ENCODE data around the gene ST6GALNAC6.

The ST6GALNAC6 gene, protein sequence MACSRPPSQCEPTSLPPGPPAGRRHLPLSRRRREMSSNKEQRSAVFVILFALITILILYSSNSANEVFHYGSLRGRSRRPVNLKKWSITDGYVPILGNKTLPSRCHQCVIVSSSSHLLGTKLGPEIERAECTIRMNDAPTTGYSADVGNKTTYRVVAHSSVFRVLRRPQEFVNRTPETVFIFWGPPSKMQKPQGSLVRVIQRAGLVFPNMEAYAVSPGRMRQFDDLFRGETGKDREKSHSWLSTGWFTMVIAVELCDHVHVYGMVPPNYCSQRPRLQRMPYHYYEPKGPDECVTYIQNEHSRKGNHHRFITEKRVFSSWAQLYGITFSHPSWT

DNA sequence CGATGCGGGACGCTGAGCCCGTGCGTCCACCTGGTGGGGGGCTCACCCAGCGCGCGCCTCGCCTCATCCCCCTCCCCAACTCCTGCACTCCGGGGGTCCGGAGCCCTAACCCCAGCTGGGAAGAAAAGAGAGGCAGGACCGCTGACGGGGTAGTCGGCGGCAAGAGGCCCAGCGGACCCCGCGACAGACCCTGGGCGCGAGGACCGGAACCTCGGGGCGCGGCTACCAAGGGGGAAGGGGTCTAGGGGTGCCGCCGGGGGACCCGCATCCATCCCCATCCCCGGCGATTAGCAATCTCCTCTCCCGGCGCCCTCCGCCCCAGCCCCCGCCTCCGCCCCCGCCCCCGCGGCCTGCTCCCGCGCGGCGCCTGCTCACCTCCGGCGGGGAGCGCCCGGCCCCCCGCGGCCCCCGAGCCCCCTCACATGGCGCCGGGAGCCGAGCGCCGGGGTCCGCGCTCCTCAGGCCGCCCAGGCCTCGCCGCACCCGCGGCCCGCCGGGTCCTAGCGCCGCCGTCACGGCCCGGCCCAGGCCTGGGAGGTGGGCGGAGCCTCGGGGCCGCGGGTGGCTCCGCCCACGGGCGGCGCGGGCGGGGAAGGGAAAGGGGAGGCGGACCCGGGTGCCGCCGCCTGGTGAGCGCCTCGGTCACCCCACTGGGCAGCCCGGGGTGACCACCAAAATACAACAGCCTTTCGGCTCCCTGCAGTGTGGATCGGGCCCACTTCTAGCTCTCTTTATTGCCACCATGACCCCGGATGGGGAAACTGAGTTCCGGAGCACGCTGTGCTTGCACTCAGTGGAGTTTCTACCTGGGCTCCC is at the start of gene ST6GALNAC6:
TSS of gene ST6GALNAC6 (minus strand) at position 476 of the 816 bp plus-strand sequence. CDS start 1,622 bp downstream, outside the sequence.
- DNase-seq (ENCODE audit: low spot score) = peak; percentile 81

DNA sequence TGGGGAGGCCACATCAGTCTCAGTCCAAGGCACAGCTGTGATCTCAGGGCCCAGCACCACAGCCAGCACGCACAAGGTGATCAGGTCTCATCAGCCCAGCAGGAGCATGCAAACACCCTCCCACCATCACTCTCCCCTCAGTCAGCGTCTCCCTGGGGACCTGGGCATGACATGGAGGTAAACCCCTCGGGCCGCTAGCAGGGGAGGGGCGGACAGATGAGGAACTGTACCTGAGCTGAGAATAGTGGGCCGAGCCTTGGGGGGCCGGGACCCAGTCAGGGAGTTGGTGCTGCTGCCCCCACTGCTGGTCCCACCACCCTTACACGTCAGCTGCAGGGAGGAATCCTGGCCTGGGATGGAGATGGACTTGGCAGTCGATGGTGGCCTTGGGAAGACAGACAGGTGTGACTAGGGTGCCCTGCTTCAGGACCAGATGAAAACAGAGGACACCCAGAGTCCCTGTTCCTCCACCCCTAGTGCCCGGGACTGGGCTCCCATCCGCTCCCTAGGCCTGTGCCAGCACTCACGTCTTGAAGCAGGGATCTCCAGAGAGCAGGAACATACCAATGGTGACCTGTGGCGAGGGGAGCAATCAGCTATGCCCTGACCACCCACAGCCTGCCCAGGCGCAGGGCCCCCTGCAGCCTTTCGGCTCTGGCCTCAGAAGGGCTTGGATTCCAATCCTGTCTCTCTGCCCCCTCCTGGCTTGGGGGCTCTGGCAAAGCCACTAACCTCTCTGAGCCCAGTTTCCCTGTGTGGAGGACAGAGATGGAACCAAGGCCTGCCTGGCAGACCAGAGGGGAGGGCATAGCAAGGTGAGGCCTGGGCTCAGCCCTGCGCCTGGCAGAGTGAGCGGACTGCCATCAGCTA is 48.7 kb upstream of the ST6GALNAC6 start:
- DNase-seq (ENCODE audit: low spot score) = no peak

DNA sequence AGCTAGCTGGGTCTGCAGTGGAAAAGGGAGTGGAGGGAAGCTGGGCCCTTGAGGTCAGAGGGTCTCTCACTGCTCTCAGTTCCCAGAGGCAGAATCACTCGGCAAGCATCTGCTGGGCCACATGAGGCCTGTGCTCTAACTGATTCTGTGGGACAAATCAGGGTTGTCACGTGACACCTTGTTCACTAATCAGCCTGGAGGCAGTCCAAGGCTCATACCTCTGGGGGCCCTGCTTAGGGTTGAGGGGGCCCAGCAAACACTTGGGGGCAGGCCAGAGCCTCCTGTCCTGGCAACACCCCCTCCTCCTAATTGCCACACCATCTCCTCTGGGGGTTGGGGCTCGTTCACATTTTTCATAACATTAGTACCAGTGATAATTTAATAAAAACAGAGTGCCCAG is 47.3 kb upstream of the ST6GALNAC6 start:
- DNase-seq (ENCODE audit: low spot score) = no peak

DNA sequence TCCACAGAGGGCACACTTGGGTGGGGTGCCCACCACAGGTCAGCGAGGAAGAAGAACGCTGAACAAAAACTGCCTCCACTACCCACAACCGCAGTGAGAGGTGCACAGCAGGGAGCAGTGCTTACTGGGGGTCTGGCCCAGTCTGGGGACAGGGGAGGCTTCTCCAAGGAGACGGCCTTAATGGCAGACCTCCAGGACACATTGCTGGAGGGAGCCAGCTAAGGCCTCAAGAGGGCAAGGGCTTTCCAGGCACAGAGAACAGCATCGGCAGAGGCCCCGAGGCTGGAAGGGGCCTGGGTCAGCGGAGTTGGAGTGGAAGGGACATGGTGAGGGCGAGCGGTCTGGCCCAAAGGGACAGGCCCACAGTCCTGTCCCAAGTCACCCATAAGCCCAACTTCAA is 46.5 kb upstream of the ST6GALNAC6 start:
- no peak for DNase-seq (ENCODE audit: low spot score)

DNA sequence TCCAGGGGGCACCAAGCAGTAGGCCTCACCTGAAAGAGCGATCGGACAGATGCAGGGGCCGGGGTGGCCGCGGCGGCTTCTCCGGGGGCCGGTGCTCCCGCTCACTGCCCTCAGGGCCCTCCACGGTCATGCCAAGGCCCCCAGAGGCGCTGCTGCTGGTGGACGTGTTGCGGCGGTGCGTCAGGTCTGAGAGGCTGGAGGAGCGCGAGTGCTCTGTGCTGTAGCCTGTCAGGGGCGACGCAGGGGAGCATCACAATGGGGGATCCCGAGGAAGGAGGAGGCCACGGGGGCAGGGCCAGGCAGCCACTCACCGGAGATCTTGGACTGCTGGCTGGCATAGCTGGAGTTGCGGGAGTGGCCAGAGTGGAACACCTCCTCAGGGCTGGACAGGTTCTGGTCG is 45.9 kb upstream of the ST6GALNAC6 start:
- DNase-seq (ENCODE audit: low spot score) = no peak

DNA sequence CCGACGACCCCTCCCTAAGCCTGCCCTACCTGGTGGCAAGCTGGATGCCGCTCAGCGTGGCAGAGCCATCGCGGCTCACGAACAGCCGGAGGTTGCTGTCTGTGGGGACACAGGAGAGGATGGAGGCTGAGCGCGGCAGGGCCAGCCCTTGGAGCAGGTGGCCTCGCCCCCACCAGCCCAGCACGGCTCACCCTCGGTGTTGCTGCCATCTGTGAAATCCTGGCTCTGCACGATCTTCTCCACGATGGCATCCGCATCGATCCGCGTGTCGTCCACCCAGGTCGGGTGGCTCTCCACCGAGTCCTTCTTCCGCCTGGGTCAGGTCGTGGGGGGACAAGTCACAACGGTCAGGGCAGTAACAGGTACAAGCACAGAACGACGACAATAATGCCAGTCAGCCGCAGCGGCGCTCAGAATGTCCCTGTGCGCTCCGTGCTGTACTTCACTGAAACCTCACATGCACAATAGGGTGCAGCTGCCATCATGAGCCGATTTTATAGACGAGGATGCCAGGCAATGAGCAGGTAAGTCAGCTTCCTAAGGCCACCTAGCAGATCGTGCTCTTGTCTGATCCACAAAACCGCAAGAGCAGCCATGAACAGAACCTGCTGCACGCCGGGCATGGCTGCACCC is 45.3 kb upstream of the ST6GALNAC6 start:
- no peak for DNase-seq (ENCODE audit: low spot score)

DNA sequence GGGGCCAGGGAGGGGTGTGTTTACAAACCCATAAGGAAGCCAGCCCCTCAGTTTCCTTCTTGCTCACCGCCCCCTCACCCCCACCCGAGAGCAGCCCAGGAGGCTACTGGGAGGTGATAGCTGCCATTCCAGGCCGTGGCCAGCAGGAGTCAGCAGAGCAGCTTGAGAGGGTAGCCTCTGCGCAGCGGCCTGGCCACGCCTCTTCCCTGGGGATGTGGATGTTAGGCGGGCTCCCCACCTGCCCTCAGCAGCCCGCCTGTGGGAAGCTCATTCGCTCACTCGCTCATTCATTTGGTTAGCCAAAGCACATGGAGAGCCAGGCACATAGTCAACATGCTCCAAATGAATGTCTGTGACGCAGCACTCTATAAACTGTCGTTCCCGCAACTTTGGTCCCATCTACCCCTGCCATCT is 44.3 kb upstream of the ST6GALNAC6 start:
- peak; percentile 88 for DNase-seq (ENCODE audit: low spot score)

DNA sequence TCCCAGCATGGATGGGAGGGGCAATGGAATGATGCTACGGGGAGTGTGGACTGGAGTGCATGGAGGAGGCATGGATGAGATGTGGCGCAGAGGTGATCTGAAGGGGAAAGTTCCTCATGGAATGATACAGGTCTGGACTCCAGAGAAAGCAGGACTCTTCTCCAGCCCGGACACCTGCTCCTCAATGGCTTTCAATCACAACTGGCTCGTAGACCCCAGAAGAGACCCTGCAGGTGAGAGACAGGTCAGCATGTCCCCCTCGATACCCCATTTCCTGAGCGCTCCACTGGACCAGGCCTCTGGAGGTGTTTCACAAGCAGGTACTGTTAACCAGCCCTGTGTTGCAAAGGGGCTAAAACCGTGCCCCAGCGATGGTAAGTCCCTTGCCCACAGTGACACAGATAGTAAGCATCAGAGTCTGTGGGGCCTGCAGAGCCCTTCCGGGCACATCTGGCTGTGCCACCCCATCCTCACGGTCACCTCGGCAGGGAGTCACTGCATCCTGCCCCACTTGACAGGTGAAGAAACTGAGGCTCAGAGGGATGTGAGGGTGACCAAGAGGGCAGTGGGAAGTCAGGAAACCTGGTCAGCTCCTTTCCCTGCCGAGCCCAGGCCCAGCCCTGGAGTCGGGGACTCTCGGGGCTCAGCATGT is 43.7 kb upstream of the ST6GALNAC6 start:
- DNase-seq (ENCODE audit: low spot score) = no peak

DNA sequence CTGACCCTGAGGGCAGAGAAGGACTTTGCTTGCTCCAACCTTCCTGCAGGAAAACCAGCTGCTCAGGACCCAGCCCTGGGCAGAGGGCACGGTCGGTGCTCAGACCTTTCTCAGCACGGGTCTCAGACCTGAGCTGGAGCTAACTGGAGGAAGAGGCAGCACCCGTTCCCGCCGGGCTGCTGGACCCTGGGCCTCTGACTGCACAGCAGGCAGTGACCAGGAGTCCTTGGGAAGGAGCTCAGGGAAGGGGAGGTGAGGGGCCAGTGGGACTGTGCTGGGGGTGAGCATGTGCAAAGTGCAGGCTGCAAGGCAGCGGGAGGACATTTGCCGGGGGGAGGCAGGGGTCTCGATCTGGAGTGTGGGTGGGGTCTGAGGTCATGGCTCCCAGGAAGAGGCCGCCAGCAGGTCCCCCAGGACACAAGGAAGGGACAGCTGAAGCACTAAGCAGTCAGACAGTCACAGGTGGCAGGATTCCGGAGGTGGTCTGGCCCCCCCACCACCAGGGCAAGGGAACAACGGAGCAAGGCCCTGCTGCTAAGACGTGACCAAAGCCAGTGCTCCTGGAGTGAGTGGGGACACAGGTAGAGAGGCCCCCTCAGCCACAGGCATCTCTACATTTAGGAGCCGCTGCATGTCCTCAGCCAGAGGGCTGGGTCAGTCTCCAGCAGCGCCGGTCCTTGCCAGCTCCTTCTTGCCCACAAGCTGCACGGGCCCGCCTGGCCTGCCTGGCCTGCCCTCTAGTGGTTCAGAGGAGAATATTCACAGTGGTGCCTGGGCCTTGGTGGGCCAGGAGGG is 43.0 kb upstream of the ST6GALNAC6 start:
- DNase-seq (ENCODE audit: low spot score) = no peak

DNA sequence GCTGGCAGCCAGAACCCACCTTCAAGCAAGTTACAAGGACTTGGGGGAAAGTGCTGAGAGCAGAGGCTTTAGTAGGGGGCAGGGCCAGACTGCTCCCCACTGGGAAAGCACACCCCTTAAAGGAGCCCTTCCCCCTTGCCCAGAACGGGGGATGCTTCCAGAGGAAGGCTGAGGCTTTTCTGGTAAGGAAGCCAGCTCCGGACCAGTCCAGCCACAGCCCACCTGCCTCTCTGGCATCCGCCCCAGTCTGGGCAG is 42.5 kb upstream of the ST6GALNAC6 start:
- DNase-seq (ENCODE audit: low spot score) = no peak

DNA sequence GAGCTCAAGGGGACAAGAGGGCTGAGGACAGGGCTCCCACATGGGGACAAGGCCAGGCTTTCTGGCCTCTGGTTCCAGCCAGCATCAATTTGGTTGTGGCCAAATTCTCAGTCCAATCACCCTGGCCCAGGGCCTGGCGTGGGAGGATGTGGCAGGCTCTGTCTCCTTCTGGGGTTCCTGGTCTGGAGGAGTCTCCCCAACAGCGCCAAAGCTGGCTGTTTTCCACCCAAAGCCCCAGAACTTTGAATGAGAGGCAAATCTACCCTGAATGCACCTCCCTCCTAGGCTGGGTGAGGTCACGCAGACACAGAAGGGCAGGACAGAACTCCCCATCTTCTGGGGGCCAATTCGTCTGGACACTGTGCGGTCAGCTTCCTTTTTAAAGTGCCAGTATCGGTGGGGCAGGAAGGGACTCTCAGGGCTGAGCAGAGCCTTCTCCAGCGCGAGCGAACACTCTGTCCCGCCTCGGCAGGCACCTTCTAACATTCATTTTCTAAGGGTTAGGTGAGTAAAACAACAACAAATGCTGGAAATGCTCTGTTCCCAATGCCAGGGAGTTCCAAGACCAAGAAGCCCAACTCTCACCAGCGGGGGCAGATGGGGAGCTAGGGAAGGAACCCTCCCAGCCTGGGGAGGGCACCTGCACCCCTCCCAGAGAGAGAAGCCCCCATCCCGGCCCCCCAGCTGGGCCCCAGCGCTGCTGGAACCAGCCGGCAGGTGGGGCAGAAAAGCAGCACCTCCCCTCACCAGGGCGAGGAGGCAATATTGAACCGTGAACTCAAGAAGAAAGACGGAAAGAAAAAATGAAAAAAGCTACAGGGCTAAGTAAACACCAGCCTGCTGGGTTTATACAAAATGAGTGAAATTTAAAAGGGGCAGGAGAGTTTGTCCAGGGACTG is 41.9 kb upstream of the ST6GALNAC6 start:
- no peak for DNase-seq (ENCODE audit: low spot score)

DNA sequence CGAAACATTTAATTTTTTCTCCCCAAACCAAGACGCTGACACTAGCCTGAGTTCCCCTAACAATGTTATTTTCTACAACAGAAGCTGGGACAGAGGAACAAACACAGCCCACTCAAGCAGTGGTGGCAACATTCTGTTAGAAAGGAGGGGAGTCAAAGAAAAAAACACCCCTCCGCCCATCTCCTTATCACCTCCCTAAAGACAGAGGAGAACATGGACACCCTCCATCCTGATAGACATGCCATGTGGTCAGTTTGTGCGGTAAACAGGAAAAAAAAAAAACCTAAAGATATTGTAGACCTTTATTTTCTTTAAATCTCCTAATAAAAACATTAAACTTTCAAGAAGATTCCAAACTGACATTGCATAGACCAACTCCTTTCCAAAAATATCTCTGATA is 41.2 kb upstream of the ST6GALNAC6 start:
- no peak for DNase-seq (ENCODE audit: low spot score)

DNA sequence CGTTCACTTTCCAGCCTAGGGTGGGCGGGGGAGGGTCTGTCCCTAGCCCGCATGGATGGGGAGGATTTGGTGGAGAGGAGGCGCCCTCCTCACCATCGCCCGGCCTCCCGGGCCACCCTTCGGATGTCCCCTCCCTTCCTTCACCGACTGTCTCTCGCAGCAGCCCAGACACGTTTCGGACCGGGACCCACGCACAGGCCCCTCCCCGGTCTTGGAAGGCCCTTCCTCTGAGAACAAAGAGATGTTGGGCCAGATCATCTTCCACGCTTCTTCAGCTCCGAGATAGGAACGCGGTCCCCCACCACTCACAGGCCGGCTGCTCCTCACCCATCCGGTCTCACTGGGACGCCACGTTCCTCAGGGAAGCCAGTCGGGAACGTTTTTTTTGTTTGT is 38.9 kb upstream of the ST6GALNAC6 start:
- DNase-seq (ENCODE audit: low spot score) = no peak

DNA sequence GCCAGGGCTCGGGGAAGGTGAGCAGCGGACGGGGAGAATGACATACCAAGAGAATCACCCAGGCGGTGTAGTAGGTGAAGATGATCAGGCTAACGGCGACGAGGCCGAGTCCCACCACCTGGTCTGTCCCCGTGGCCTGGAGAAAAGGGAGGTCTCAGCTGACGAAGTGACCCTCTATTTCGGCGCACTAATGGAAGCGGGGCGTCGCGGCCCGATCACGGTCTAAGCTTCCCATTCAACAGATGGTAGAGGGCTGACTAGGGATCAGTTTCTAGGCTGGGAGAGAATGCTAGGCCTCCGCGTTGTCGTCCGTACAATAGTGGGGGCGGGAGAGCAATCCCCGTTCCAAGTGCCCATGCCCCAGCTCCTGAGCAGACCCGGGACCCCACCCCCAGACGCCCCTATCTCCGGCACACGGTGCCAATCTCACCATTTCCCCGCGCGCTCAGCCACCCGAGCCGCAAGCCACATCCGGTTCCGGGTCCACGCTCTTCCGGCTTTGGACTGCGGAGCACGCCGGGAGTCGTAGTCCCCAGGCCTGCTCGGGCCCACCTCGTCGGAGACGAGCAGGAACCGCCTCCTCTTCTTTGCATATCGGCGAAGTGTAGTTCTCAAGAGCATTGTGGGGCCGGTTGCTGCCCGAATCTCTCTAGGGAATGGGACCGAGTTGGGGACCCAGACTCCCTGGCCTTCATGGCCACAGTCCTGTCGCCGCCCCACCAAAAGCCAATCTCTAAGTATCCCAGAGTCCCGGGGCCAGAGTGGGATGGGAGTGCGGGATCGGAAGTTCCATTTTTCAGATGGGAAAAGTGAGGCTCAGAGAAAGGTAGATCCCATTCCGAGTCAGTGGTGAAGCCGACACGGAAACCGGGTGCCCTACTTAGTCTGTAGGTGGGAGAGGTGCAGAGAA is 38.2 kb upstream of the ST6GALNAC6 start, which contains the start of gene DPM2:
TSS of gene DPM2 (minus strand) at position 467 of the 910 bp plus-strand sequence. CDS start at position 433, 34 bp downstream.
- DNase-seq (ENCODE audit: low spot score) = peak; percentile 83

DNA sequence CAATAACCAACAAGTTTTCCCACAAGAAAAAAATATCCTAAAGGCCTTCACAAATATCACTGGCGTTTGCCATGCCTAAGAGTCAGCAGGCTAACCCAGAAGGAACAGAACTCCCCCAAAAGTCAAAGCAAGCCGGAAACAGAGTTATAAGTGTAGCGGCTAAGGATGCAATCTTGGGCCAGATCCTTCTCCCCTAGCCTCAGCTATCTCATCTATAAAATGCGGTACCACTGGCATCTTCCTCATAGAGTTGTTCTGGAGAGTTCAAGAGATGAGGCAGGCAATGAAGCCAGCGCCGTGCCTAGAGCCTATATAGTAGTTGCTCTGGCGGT is 37.6 kb upstream of the ST6GALNAC6 start:
- DNase-seq (ENCODE audit: low spot score) = no peak

DNA sequence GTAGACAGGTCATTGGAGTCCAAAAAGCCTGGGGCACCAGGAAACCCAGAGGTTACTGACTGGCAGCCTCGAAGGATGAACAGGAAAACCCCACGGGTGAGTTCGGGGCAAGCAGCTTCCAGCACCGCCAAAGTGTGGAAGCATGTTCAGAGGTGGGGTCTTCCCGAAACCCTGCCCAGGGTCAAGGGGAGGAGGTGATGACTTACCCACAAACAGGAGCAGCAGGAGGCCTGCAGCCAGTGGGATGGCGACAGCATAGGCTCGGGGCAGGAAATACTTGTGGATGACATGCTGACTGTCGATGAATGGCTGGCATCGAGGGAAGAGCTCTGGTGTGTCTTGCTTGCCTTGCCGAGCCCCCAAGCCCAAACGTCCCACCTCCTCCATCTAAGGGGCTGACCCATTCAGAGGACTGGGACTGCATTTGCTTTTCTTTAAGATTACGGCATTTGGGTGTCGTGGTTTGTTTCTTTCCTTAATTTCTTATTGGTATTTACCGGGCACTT is 37.0 kb upstream of the ST6GALNAC6 start:
- DNase-seq (ENCODE audit: low spot score) = no peak

DNA sequence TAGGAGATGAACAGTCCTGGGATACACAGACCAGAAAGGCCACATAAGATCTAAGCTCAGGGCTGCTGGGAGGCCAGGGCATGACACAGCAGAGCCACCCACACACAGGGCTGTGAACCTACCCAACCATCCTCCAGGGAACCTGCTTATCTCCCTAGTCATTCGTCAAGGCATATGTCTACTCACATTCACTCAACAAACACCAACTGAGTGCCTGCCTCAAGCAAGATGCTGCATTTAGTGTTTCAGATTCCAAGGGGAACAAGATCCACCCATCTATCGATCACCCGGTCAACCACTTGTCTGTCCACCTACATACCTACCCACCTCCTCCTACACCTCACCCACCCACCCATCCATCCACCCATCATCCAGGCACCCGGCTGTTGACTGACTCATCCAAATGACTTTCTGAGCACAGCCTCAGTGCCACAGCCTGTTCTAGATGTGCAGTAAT is 36.4 kb upstream of the ST6GALNAC6 start:
- DNase-seq (ENCODE audit: low spot score) = no peak

DNA sequence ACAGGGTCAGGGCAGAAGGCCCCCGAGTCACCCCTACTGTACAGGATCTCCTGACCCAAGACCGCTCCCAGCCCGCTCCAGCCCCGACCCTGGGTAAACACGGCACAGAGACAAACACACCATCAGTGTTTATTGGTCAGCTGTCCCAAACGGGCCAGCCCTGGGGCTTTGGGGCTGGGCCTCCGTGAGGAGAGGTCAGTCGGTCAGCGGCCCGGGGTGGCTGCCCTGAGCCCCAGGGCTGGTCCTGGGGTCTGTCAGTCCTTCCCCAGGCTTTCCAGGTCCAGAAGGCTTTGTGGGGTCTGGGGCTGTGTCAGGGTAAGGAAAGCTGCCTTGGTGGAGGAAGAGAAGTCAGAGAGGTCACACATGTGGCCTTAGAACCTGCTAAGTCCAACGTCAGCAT is 35.6 kb upstream of the ST6GALNAC6 start:
- no peak for DNase-seq (ENCODE audit: low spot score)

Data from putamen (tissue), 1 donor.